A549 (cell line): ENCODE data around the gene ADGRL1. TPM values are rescaled to one million over a fixed set of nuclear protein-coding genes. Genes with fewer than 3 reads are reported as not detected.

Experiments
- ATAC-seq, 2 experiments: fragments of 200-7000 bp in 1 of 2; fragments of >200 bp in 1 of 2; cut with Nextera tagmentation in 1 of 2; cut with Tn5 transposase in 1 of 2; 3 replicates each; pipeline versions ENCODE4 v1.8.0 to v1.9.1; 2018 to 2020; ENCODE audit warnings: mild to moderate bottlenecking in 1 of 2, moderate library complexity in 1 of 2
- CTCF ChIA-PET: fragments of 300-600 bp; sonication (Branson Sonifier 250); formaldehyde crosslinking; extraction: SDS; loops from one replicate; lab custom pipeline; 2021; ENCODE audit warnings: antibody characterized with exemption, inconsistent platforms; lab: Yijun Ruan, JAX
- POLR2A ChIA-PET: fragments of 350-600 bp; formaldehyde crosslinking; extraction: SDS; loops from one replicate; lab custom pipeline; 2021; ENCODE audit warnings: antibody characterized with exemption, inconsistent platforms; lab: Yijun Ruan, JAX
- DNase-seq, 2 experiments: peaks; one replicate each; pipeline versions ENCODE4 v3.0.0 to v3.0.0-alpha.2; 2011 to 2016; ENCODE audit warnings: low read depth in 1 of 2, low spot score in 1 of 2
- FAIRE-seq: peaks from 2 replicates; lab custom pipeline; 2011; peaks lifted over from hg19 to GRCh38; lab: Jason Lieb, UNC
- H3K27ac ChIP-seq, 2 experiments: fragments of >200 bp; sonication (Bioruptor Twin); formaldehyde crosslinking; 3 replicates each; pipeline ENCODE4 v1.5.1; 2016 to 2017
- H3K4me1 ChIP-seq: fragments of >200 bp; sonication (Bioruptor Twin); formaldehyde crosslinking; 3 replicates; pipeline ENCODE4 v1.6.1; 2016
- H3K4me2 ChIP-seq: fragments of >200 bp; sonication (Bioruptor Twin); formaldehyde crosslinking; 3 replicates; pipeline ENCODE4 v1.6.1; 2016
- H3K4me3 ChIP-seq: fragments of >200 bp; sonication (Bioruptor Twin); formaldehyde crosslinking; 3 replicates; pipeline ENCODE4 v1.5.1; 2016
- H3K9me3 ChIP-seq: fragments of >200 bp; sonication (Bioruptor Twin); formaldehyde crosslinking; 3 replicates; pipeline ENCODE4 v1.6.1; 2016
- BCL3 ChIP-seq: fragments of >200 bp; sonication (Bioruptor Twin); formaldehyde crosslinking; IDR thresholded peaks from 3 replicates; pipeline ENCODE4 v1.6.1; 2016
- CEBPB ChIP-seq, 2 experiments: fragments of >200 bp in 1 of 2; sonication (Bioruptor Twin) in 1 of 2; formaldehyde crosslinking in 1 of 2; IDR thresholded peaks; 2 replicates each; pipeline ENCODE4 v1.6.1; 2012 to 2016
- CHD2 ChIP-seq: fragments of 150-350 bp; IDR thresholded peaks from 2 replicates; pipeline ENCODE4 v1.6.1; 2014; ENCODE audit warnings: low read length; ENCODE audit not compliant: partially characterized antibody
- E2F6 ChIP-seq: IDR thresholded peaks from 2 replicates; pipeline ENCODE4 v1.6.1; 2012; ENCODE audit warnings: low read depth, borderline replicate concordance
- EHMT2 ChIP-seq: fragments of 200-600 bp; sonication (generic); IDR thresholded peaks from 2 replicates; pipeline ENCODE4 v1.6.1; 2016; ENCODE audit warnings: antibody characterized with exemption, low read depth, mild to moderate bottlenecking, moderate library complexity
- ELK1 ChIP-seq: fragments of 150-350 bp; IDR thresholded peaks from 2 replicates; pipeline ENCODE4 v1.6.1; 2014; ENCODE audit warnings: low read depth, mild to moderate bottlenecking, low read length
- ESRRA ChIP-seq: fragments of 150-350 bp; IDR thresholded peaks from 2 replicates; pipeline ENCODE4 v1.6.1; 2014; ENCODE audit warnings: mild to moderate bottlenecking, low read length, borderline replicate concordance
- HDAC2 ChIP-seq: fragments of 200-600 bp; sonication (generic); IDR thresholded peaks from 2 replicates; pipeline ENCODE4 v1.6.1; 2016
- HES2 ChIP-seq: fragments of >200 bp; sonication (Bioruptor Twin); formaldehyde crosslinking; IDR thresholded peaks from 2 replicates; pipeline ENCODE4 v1.6.1; 2016
- HEYL ChIP-seq: fragments of 250-450 bp; sonication (Bioruptor Pico); IDR thresholded peaks from 2 replicates; pipeline ENCODE4 v1.8.0; 2021; ENCODE audit warnings: mild to moderate bottlenecking, moderate library complexity
- HOXA7 ChIP-seq: fragments of 250-450 bp; sonication (Bioruptor Pico); IDR thresholded peaks from 2 replicates; pipeline ENCODE4 v1.5.0; 2020; ENCODE audit warnings: mild to moderate bottlenecking, moderate library complexity
- KDM1A ChIP-seq: fragments of 200-600 bp; sonication (generic); IDR thresholded peaks from 2 replicates; pipeline ENCODE4 v1.6.1; 2016; ENCODE audit warnings: low read depth, mild to moderate bottlenecking
- KDM5A ChIP-seq: fragments of 200-600 bp; sonication (generic); IDR thresholded peaks from 2 replicates; pipeline ENCODE4 v1.6.1; 2016; ENCODE audit warnings: antibody characterized with exemption, mild to moderate bottlenecking
- MAZ ChIP-seq: fragments of 150-350 bp; IDR thresholded peaks from 2 replicates; pipeline ENCODE4 v1.6.1; 2014; ENCODE audit warnings: antibody characterized with exemption, low read depth, low read length, borderline replicate concordance
- MYC ChIP-seq: IDR thresholded peaks from 2 replicates; pipeline ENCODE4 v1.6.1; 2012; ENCODE audit warnings: mild to moderate bottlenecking, inconsistent platforms, low read length, improper control_type of control experiment, borderline replicate concordance
- PBX3 ChIP-seq: IDR thresholded peaks from 2 replicates; pipeline ENCODE4 v1.6.1; 2012
- POLR2AphosphoS2 ChIP-seq: conservative IDR thresholded peaks from 2 replicates; pipeline ENCODE4 v1.6.1; 2012; ENCODE audit warnings: low read length, improper control_type of control experiment, inconsistent platforms
- RAD21 ChIP-seq, 2 experiments: fragments of >200 bp in 1 of 2; sonication (Bioruptor Twin) in 1 of 2; formaldehyde crosslinking in 1 of 2; IDR thresholded peaks in 1 of 2; conservative IDR thresholded peaks in 1 of 2; 2 replicates in 1 of 2; 3 replicates in 1 of 2; pipeline ENCODE4 v1.6.1; 2012 to 2018; ENCODE audit warnings: inconsistent platforms in 1 of 2
- RFX5 ChIP-seq: fragments of 450-650 bp; IDR thresholded peaks from 2 replicates; pipeline ENCODE4 v1.7.1; 2014; ENCODE audit warnings: antibody characterized with exemption, mild to moderate bottlenecking, moderate library complexity
- SMC3 ChIP-seq: fragments of >200 bp; sonication (Bioruptor Twin); formaldehyde crosslinking; IDR thresholded peaks from 3 replicates; pipeline ENCODE4 v1.6.1; 2018; ENCODE audit warnings: inconsistent platforms
- TP53 ChIP-seq: fragments of 250-450 bp; sonication (Bioruptor Pico); IDR thresholded peaks from 2 replicates; pipeline ENCODE4 v1.5.0; 2021; ENCODE audit warnings: mild to moderate bottlenecking, moderate library complexity
- WGBS: methylation state at CpG from one replicate; pipeline ENCODE4 v1.1.6; 2017; ENCODE audit errors: missing lambda C conversion rate; 5-methylcytosine and 5-hydroxymethylcytosine counted together
- polyA plus RNA-seq, 4 experiments: library from polyadenylated mRNA; depleted of rRNA in 3 of 4; stranded (reverse); fragments of >200 nt; fragmentation: RNase III in 1 of 4; extraction: RNeasy Plus Mini Kit Qiagen cat#74134 plus additional on column Dnase treatment in 1 of 4; gene quantifications; 2 replicates in 3 of 4; 3 replicates in 1 of 4; pipeline ENCODE4 v1.2.3, GENCODE V29; 2011 to 2017
- small RNA-seq, 6 experiments: library from RNA; depleted of rRNA; stranded (forward); fragments of <200 nt; gene quantifications; one replicate each; pipeline ENCODE3, GENCODE V24; 2012

The ADGRL1 gene
- polyA plus RNA-seq, 2 of the 4 experiments (the other 2 are of a cell fraction): 3.9 to 6.0 TPM

GRCh38 chr19:14102102-14102696 lies 103.8 kb downstream of the ADGRL1 start:
- Histone ChIP-seq H3K9me3 (no peaks in the 10 kb centered on the region), H3K4me1 (no peaks in the 10 kb centered on the region), H3K4me2 (no peak overlapping the region), H3K27ac (no peak overlapping the region), H3K4me3 (no peak overlapping the region)
- FAIRE-seq: no peak
- WGBS: 89% methylated on average over 8 of the region's 11 CpGs
- TF ChIP-seq RFX5: no peak
- no peak for TF ChIP-seq HDAC2
- TF ChIP-seq EHMT2: no peak
- TF ChIP-seq RAD21 (conservative IDR thresholded peaks at IDR 0.05 in 1 of 2, IDR thresholded peaks at IDR 0.05 in 1 of 2): no peak
- no peak for TF ChIP-seq KDM5A
- TF ChIP-seq CEBPB (IDR thresholded peaks at IDR 0.05): no peak
- no peak for TF ChIP-seq BCL3
- no peak for TF ChIP-seq HES2
- no peak for TF ChIP-seq POLR2AphosphoS2
- no peak for TF ChIP-seq CHD2
- no peak for TF ChIP-seq PBX3
- no peak for TF ChIP-seq E2F6
- TF ChIP-seq MYC: no peak
- TF ChIP-seq ELK1: no peak
- no peak for TF ChIP-seq MAZ
- no peak for TF ChIP-seq HOXA7
- TF ChIP-seq KDM1A: no peak
- no peak for TF ChIP-seq HEYL (CRISPR knock-in tag)
- TF ChIP-seq ESRRA: no peak
- POLR2A ChIA-PET: no interaction called here
- ATAC-seq: no peak
- no peak for DNase-seq
- CTCF ChIA-PET: interaction anchor here (0.8 to 2.0 kb wide), 4 partner anchors 10 to 43 kb away, joined by 3 to 4 read pairs (median 4); no protein-coding TSS in a partner anchor

GRCh38 chr19:14101003-14101545 lies 104.9 kb downstream of the ADGRL1 start:
- no peak overlapping the region for H3K4me3 ChIP-seq
- POLR2A ChIA-PET: no interaction called here
- no peak overlapping the region for H3K4me2 ChIP-seq
- ATAC-seq: no peak
- CTCF ChIA-PET: interaction anchor here (1.1 to 2.0 kb wide), 4 partner anchors 9 to 42 kb away, joined by 3 to 4 read pairs (median 4); partner anchors contain the start of gene ASF1B
- FAIRE-seq: no peak
- no peak overlapping the region for H3K27ac ChIP-seq
- H3K9me3 ChIP-seq: no peaks in the 10 kb centered on the region
- TF ChIP-seq CHD2 (no peak), SMC3 (no peak), HEYL (CRISPR knock-in tag) (no peak), TP53 (CRISPR knock-in tag) (no peak), E2F6 (no peak)
- DNase-seq: no peak
- 92% methylated on average over 5 of the region's 6 CpGs for WGBS
- H3K4me1 ChIP-seq: no peaks in the 10 kb centered on the region

Small RNA genes lying within 50 kb of the gene (small RNA-seq; reads per million reads assigned to genes)
- 0 reads per million in 6 experiments for gene RN7SL231P

Other genes with a start within 250 kb of the ADGRL1 start
- 0.57 and 0.79 TPM in 2 replicates for gene RFX1, start 199.8 kb downstream of the ADGRL1 start, polyA plus RNA-seq (2011; rRNA removed)
- 4.9 to 5.4 TPM (median 4.9 TPM) in 3 replicates for gene RFX1, start 199.8 kb downstream of the ADGRL1 start, polyA plus RNA-seq (2017; fragmentation: RNase III; extraction: RNeasy Plus Mini Kit Qiagen cat#74134 plus additional on column Dnase treatment)
- not detected in 2 replicates for gene RLN3, start 178.0 kb downstream of the ADGRL1 start, polyA plus RNA-seq (2011; rRNA removed)
- not detected in 3 replicates for gene RLN3, start 178.0 kb downstream of the ADGRL1 start, polyA plus RNA-seq (2017; fragmentation: RNase III; extraction: RNeasy Plus Mini Kit Qiagen cat#74134 plus additional on column Dnase treatment)
- gene IL27RA, start 174.4 kb downstream of the ADGRL1 start, polyA plus RNA-seq (2011; rRNA removed): 3.0 and 3.1 TPM in 2 replicates
- 4.0 to 4.6 TPM (median 4.5 TPM) in 3 replicates for gene IL27RA, start 174.4 kb downstream of the ADGRL1 start, polyA plus RNA-seq (2017; fragmentation: RNase III; extraction: RNeasy Plus Mini Kit Qiagen cat#74134 plus additional on column Dnase treatment)
- 0.73 and 0.96 TPM in 2 replicates for gene PALM3, start 144.1 kb downstream of the ADGRL1 start, polyA plus RNA-seq (2011; rRNA removed)
- 7.9 to 12.1 TPM (median 10.2 TPM) in 3 replicates for gene PALM3, start 144.1 kb downstream of the ADGRL1 start, polyA plus RNA-seq (2017; fragmentation: RNase III; extraction: RNeasy Plus Mini Kit Qiagen cat#74134 plus additional on column Dnase treatment)
- 1.3 and 1.9 TPM in 2 replicates for gene MISP3, start 133.4 kb downstream of the ADGRL1 start, polyA plus RNA-seq (2011; rRNA removed)
- 2.1 to 2.8 TPM (median 2.3 TPM) in 3 replicates for gene MISP3, start 133.4 kb downstream of the ADGRL1 start, polyA plus RNA-seq (2017; fragmentation: RNase III; extraction: RNeasy Plus Mini Kit Qiagen cat#74134 plus additional on column Dnase treatment)
- not detected in 2 replicates for gene C19orf67, start 120.4 kb downstream of the ADGRL1 start, polyA plus RNA-seq (2011; rRNA removed)
- gene C19orf67, start 120.4 kb downstream of the ADGRL1 start, polyA plus RNA-seq (2017; fragmentation: RNase III; extraction: RNeasy Plus Mini Kit Qiagen cat#74134 plus additional on column Dnase treatment): not detected in 3 replicates
- 7.7 and 8.4 TPM in 2 replicates for gene SAMD1, start 115.4 kb downstream of the ADGRL1 start, polyA plus RNA-seq (2011; rRNA removed)
- 26.9 to 30.8 TPM (median 28.9 TPM) in 3 replicates for gene SAMD1, start 115.4 kb downstream of the ADGRL1 start, polyA plus RNA-seq (2017; fragmentation: RNase III; extraction: RNeasy Plus Mini Kit Qiagen cat#74134 plus additional on column Dnase treatment)
- 10.0 and 12.0 TPM in 2 replicates for gene PRKACA, start 88.4 kb downstream of the ADGRL1 start, polyA plus RNA-seq (2011; rRNA removed)
- 40.9 to 46.2 TPM (median 41.1 TPM) in 3 replicates for gene PRKACA, start 88.4 kb downstream of the ADGRL1 start, polyA plus RNA-seq (2017; fragmentation: RNase III; extraction: RNeasy Plus Mini Kit Qiagen cat#74134 plus additional on column Dnase treatment)
- 12.1 and 17.1 TPM in 2 replicates for gene ASF1B, start 69.6 kb downstream of the ADGRL1 start, polyA plus RNA-seq (2011; rRNA removed)
- gene ASF1B, start 69.6 kb downstream of the ADGRL1 start, polyA plus RNA-seq (2017; fragmentation: RNase III; extraction: RNeasy Plus Mini Kit Qiagen cat#74134 plus additional on column Dnase treatment): 37.8 to 46.2 TPM (median 42.1 TPM) in 3 replicates
- gene ADGRE5, start 175.3 kb upstream of the ADGRL1 start, polyA plus RNA-seq (2011; rRNA removed): 16.9 and 19.8 TPM in 2 replicates
- 32.8 to 34.1 TPM (median 33.1 TPM) in 3 replicates for gene ADGRE5, start 175.3 kb upstream of the ADGRL1 start, polyA plus RNA-seq (2017; fragmentation: RNase III; extraction: RNeasy Plus Mini Kit Qiagen cat#74134 plus additional on column Dnase treatment)
- 57.9 and 59.0 TPM in 2 replicates for gene DDX39A, start 213.2 kb upstream of the ADGRL1 start, polyA plus RNA-seq (2011; rRNA removed)
- gene DDX39A, start 213.2 kb upstream of the ADGRL1 start, polyA plus RNA-seq (2017; fragmentation: RNase III; extraction: RNeasy Plus Mini Kit Qiagen cat#74134 plus additional on column Dnase treatment): 110 to 118 TPM (median 112 TPM) in 3 replicates
- 26.5 and 33.4 TPM in 2 replicates for gene PKN1, start 227.1 kb upstream of the ADGRL1 start, polyA plus RNA-seq (2011; rRNA removed)
- 37.3 to 45.8 TPM (median 41.7 TPM) in 3 replicates for gene PKN1, start 227.1 kb upstream of the ADGRL1 start, polyA plus RNA-seq (2017; fragmentation: RNase III; extraction: RNeasy Plus Mini Kit Qiagen cat#74134 plus additional on column Dnase treatment)